ENCODE results near the gene ACSBG1.

The ACSBG1 gene

GRCh38 chr15:78225783-78226541 is 8.4 kb downstream of the ACSBG1 start:
- H3K4me3 ChIP-seq (ENCODE audit: low read depth, low read length), result no peak overlapping the region
- TF ChIP-seq CTCF (IDR thresholded peaks at IDR 0.05; ENCODE audit: low read depth, low read length, missing control alignments), result no peak
- in situ Hi-C loops (cut with HindIII; ENCODE audit: low sequenced_read_pairs), result no loop called here
- no peak for DNase-seq (ENCODE audit: low read depth)

GRCh38 chr15:78224023-78224411 is 10.3 kb downstream of the ACSBG1 start:
- H3K4me3 ChIP-seq (ENCODE audit: low read depth, low read length), result no peak overlapping the region
- DNase-seq (ENCODE audit: low read depth), result no peak
- in situ Hi-C loops (cut with HindIII; ENCODE audit: low sequenced_read_pairs), result no loop called here
- TF ChIP-seq CTCF (IDR thresholded peaks at IDR 0.05; ENCODE audit: low read depth, low read length, missing control alignments), result no peak

GRCh38 chr15:78223396-78224022 is 10.9 kb downstream of the ACSBG1 start:
- in situ Hi-C loops (cut with HindIII; ENCODE audit: low sequenced_read_pairs), result no loop called here
- no peak for TF ChIP-seq CTCF (IDR thresholded peaks at IDR 0.05; ENCODE audit: low read depth, low read length, missing control alignments)
- no peak overlapping the region for H3K4me3 ChIP-seq (ENCODE audit: low read depth, low read length)
- no peak for DNase-seq (ENCODE audit: low read depth)

- in situ Hi-C loops (cut with HindIII; ENCODE audit: low sequenced_read_pairs), result no loop called here
- no peak for DNase-seq (ENCODE audit: low read depth)
- TF ChIP-seq CTCF (IDR thresholded peaks at IDR 0.05; ENCODE audit: low read depth, low read length, missing control alignments), result no peak
- H3K4me3 ChIP-seq (ENCODE audit: low read depth, low read length), result no peak overlapping the region
These were observed 11.5 kb downstream of the ACSBG1 start for GRCh38 chr15:78222745-78223395.

GRCh38 chr15:78220713-78221112 is 13.7 kb downstream of the ACSBG1 start:
- TF ChIP-seq CTCF (IDR thresholded peaks at IDR 0.05; ENCODE audit: low read depth, low read length, missing control alignments), result no peak
- no peak overlapping the region for H3K4me3 ChIP-seq (ENCODE audit: low read depth, low read length)
- DNase-seq (ENCODE audit: low read depth), result no peak
- in situ Hi-C loops (cut with HindIII; ENCODE audit: low sequenced_read_pairs), result no loop called here

- no peak for DNase-seq (ENCODE audit: low read depth)
- no peak for TF ChIP-seq CTCF (IDR thresholded peaks at IDR 0.05; ENCODE audit: low read depth, low read length, missing control alignments)
- in situ Hi-C loops (cut with HindIII; ENCODE audit: low sequenced_read_pairs), result no loop called here
- H3K4me3 ChIP-seq (ENCODE audit: low read depth, low read length), result no peak overlapping the region
These were observed 17.9 kb downstream of the ACSBG1 start for GRCh38 chr15:78216276-78217104.
